HPDE6-E6E7 (cell line): ENCODE measurements around the gene TNFSF18.

Source experiments
- DNase-seq: peaks from one replicate; pipeline ENCODE4 v3.0.0; 2011; ENCODE audit warnings: missing footprints; ENCODE audit errors: extremely low spot score

Gene TNFSF18

GRCh38 chr1:173039626-173040025 lies 11.1 kb downstream of the TNFSF18 start:
- no peak for DNase-seq

DNA sequence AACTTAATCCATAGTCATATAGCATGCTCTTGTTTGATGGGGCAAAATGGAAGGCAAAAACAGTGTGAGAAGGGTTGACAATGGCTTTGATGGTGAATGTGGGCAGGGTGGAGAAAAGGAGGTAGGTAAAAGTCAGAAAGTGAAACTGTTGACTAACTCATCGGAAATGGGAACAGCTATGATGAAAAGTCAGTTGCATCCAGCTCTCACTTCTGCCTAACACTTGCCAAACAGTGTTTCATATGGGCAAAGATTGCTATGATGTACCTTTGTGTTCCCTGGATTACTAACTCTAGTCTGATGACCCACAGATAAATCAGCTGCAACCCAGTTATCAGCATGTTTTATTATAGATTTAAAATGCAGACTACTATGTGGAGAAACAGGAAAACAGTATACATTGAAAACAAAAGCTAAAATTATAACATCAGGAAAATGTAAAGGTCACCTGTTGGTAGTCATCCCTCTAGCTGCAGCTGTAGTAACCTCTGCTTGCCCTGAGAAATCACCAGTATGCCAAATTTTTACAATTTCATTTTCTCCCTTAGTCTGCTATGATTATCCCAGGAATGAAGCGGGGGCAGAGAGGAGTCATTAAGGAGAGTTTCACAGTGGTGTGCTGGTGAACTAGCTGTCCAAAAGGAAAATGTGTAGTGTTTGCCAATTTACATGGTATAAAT lies 11.7 kb downstream of the TNFSF18 start:
- DNase-seq, result no peak

GRCh38 chr1:173024543-173024942 lies 26.2 kb downstream of the TNFSF18 start:
- DNase-seq, result no peak

DNA sequence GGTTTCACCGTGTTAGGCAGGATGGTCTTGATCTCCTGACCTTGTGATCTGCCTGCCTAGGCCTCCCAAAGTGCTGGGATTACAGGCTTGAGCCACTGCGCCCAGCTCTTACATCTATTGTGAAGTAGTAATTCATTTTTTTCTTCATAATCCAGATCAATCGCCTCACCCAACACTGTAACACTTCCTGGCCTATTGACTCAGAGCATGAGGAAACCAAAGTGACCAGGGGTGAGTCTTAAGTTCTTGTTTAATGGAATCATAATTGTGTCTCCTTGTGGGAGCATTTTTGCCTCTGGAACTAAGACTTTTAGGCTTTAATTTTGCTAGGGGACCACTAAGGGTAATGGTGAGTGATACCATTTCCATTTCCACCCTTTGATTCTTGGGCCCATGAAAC lies 27.4 kb downstream of the TNFSF18 start:
- DNase-seq, result no peak

- DNase-seq, result no peak
Observed at GRCh38 chr1:173020138-173020750, 30.5 kb downstream of the TNFSF18 start.

GRCh38 chr1:173017792-173018191 lies 32.9 kb downstream of the TNFSF18 start:
- no peak for DNase-seq

DNA sequence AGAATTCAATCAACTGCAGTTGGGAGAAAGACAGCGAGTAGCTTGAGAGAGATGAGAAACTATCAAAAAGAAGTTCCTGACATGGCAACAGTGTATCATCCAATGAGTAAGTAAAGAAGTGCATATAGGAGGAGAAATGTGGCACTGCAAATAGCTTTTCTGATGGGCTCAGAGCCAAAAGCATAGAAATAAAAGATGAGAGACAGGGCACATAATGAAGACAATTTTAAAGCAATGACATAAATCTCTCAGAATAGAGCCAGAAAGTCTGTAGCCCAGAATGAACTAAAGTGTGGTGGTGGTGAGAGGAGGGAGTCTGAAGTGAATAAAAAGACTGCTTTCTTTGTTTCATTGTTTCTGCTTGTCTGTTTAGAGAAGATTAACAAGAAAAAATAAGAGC lies 34.3 kb downstream of the TNFSF18 start:
- no peak for DNase-seq

- DNase-seq, result no peak
Observed at GRCh38 chr1:173015629-173016028, 35.1 kb downstream of the TNFSF18 start.

DNA sequence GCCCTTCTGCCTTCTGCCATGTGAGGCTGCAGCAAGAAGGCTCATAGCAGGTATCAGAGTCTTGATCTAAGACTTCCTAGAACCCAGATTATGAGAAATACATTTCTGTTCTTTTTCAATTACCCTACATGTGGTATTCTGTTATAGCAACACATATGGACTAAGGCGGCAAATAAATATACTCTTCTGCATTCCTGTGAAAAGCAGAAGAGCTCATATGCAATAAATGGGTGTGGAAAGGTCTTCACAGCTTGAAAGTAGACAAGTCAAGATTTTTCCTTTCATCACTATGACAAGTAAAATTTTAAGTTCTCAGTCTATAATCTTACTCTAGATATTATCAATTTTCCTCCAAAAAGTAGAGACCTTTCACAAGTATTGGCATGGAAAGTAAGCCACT lies 36.6 kb downstream of the TNFSF18 start:
- no peak for DNase-seq

GRCh38 chr1:173012126-173012525 lies 38.6 kb downstream of the TNFSF18 start:
- DNase-seq, result no peak

GRCh38 chr1:173009597-173009996 lies 41.1 kb downstream of the TNFSF18 start:
- DNase-seq, result no peak

- no peak for DNase-seq
Observed at GRCh38 chr1:173005196-173005864, 45.4 kb downstream of the TNFSF18 start.

DNA sequence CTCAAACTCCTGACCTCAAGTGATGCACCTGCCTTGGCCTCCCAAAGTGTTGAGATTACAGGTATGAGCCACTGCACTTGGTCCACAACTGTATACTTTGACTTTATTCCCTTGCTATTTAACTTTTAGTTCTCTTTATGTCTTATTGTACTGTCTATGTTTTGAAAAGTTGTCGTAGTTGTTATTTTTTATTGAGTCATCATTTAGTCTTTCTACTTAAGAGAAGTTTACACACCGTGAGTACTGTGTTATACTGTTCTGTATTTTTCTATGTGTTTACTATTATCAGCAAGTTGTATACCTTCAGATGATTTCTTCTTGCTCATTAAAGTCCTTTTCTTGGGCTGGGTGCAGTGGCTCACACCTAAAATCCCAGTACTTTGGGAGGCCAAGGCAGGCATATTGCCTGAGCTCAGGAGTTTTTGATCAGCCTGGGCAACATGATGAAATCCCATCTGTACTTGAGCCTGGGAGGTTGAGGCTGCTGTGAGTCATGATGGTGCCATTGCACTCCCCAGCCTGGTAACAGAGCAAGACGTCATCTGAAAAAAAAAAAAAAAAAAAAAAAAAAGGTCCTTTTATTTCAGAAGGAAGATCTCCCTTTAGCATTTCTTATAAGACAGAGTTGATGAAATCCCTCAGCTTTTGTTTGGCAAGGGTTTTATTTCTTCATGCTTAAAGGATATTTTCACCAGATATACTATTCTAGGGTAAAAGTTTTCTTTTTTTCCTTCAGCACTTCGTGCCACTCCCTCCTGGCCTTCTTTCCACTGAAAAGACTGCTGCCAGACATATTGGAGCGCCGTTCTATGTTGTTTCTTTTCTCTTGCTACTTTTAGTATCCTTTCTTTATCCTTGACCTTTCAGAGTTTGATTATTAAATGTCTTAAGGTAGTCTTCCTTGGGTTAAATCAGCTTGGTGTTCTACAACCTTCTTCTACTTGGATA lies 47.6 kb downstream of the TNFSF18 start:
- no peak for DNase-seq

DNA sequence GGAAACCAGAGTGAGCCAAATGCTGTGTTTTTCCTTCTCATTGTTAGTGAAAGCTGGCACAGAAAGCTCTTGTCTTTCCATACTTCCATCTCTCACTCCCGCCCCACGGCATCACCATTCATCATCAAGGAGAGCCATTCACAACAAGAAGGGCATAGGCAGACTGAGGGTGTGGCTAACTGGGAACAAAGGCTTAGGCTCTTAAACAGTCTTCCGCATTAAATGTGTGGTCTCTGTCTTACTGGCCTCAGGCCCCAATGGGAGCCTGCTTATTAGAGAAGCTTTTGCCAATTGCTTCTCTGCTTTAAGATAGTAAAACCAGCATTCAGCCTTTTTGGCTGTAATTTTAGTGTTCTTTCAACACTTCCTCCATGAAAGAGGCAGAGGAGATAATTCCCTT lies 51.4 kb downstream of the TNFSF18 start:
- DNase-seq, result no peak

- DNase-seq, result no peak
Observed at GRCh38 chr1:172997941-172998361, 52.8 kb downstream of the TNFSF18 start.

- DNase-seq, result no peak
Observed at GRCh38 chr1:172993640-172994039, 57.1 kb downstream of the TNFSF18 start.

- no peak for DNase-seq
Observed at GRCh38 chr1:172991674-172992400, 58.9 kb downstream of the TNFSF18 start.

GRCh38 chr1:172990598-172991215 lies 60.0 kb downstream of the TNFSF18 start:
- no peak for DNase-seq
